Esophagus squamous epithelium (tissue), 5 donors: Measurements from ENCODE around the gene AUTS2. TPM values are rescaled to one million over a fixed set of nuclear protein-coding genes. Genes with fewer than 3 reads are reported as not detected.
"Not testable (repeated sequence)": the region's sequence is repeated elsewhere in the genome, so short reads cannot be mapped to it uniquely, and the experiment has no call there.

Source experiments
- DNase-seq: peaks from one replicate; lab custom pipeline; 2025; lab: John Stamatoyannopoulos, UW
- H3K27ac ChIP-seq, 4 donors: fragments of 200-600 bp; sonication (generic); one replicate each; pipeline ENCODE4 v1.5.1; 2016 to 2019; ENCODE audit warnings: mild to moderate bottlenecking in 1 of 4
- H3K27me3 ChIP-seq, 4 donors: fragments of 200-600 bp; sonication (generic); 1 replicate in 3 of 4; 2 replicates in 1 of 4; pipeline versions ENCODE4 v1.5.1 to v1.6.0; 2017 to 2021; ENCODE audit warnings: antibody characterized with exemption in 1 of 4
- H3K36me3 ChIP-seq, 3 donors: fragments of 200-600 bp; sonication (generic); one replicate each; pipeline ENCODE4 v1.5.1; 2016 to 2019
- H3K4me1 ChIP-seq, 3 donors: fragments of 200-600 bp; sonication (generic); one replicate each; pipeline ENCODE4 v1.5.1; 2017 to 2019
- H3K4me3 ChIP-seq, 4 donors: fragments of 200-600 bp; sonication (generic); 1 replicate in 3 of 4; 2 replicates in 1 of 4; pipeline ENCODE4 v1.5.1; 2016 to 2019; ENCODE audit warnings: mild to moderate bottlenecking in 2 of 4, moderate library complexity in 1 of 4
- H3K9me3 ChIP-seq, 3 donors: fragments of 200-600 bp; sonication (generic); one replicate each; pipeline ENCODE4 v1.5.1; 2016 to 2019
- POLR2A ChIP-seq, 4 donors: fragments of 450-650 bp; IDR thresholded peaks; one replicate each; pipeline ENCODE4 v1.6.1; 2017; ENCODE audit warnings: antibody characterized with exemption in 4 of 4, mild to moderate bottlenecking in 4 of 4, moderate library complexity in 3 of 4
- WGBS, 2 donors: methylation state at CpG; one replicate each; pipeline ENCODE4 v1.1.5; 2018; 5-methylcytosine and 5-hydroxymethylcytosine counted together
- intact Hi-C: fragments of 100-400 bp; cut with DNase I; formaldehyde crosslinking; loops from one replicate; pipeline ENCODE4 v1.15.0; 2022
- total RNA-seq, 4 donors: library from RNA; depleted of rRNA; stranded (reverse); fragments of >200 nt; gene quantifications; one replicate each; pipeline ENCODE4 v1.1.0, GENCODE V29; 2016
- TF ChIP-seq, protein P1 (sequence below), 6 experiments: fragments of 450-650 bp in 4 of 6; fragments of 200-600 bp in 2 of 6; sonication (generic) in 2 of 6; IDR thresholded peaks; one replicate each; pipeline ENCODE4 v1.5.1; 2016 to 2019; ENCODE audit warnings: antibody characterized with exemption in 6 of 6, mild to moderate bottlenecking in 4 of 6, moderate library complexity in 4 of 6
- donor health status: DM: yes; HTN: yes; CAD: no.

The AUTS2 gene
- total RNA-seq, 4 donors from 2014 or later: 9.5 to 36.2 (median 23.0) TPM

DNA sequence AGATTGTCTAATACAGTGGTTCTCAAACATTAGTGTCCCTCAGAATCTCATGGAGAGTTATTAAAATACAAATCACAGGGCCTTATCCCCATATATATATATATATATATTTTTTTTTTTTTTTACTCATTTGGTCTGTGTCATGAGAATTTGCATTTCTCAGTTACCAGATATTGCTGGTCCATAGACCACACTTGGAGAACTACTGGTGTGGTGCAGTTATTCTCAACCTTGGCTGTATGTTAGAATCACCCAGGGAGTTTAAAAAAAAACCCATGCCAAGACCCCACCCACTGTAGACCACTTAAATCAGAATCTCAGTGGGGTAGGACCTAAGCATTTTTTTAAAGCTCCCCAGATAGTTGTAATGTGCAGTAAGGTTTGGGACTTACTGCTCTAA lies 179.9 kb downstream of the AUTS2 start:
- intact Hi-C loops: no loop called here
- no peak for DNase-seq
- Histone ChIP-seq H3K9me3 (no peaks in the 10 kb centered on the region), H3K4me1 (peaks cover 8 to 36% (median 12%) of the 10 kb centered on the region in 3 donors), H3K4me3 (no peak overlapping the region), H3K36me3 (no peaks in the 10 kb centered on the region), H3K27me3 (peaks cover 0 to 17% (median 0%) of the 10 kb centered on the region in 4 donors), H3K27ac (no peak overlapping the region)
- TF ChIP-seq, protein P1, sequence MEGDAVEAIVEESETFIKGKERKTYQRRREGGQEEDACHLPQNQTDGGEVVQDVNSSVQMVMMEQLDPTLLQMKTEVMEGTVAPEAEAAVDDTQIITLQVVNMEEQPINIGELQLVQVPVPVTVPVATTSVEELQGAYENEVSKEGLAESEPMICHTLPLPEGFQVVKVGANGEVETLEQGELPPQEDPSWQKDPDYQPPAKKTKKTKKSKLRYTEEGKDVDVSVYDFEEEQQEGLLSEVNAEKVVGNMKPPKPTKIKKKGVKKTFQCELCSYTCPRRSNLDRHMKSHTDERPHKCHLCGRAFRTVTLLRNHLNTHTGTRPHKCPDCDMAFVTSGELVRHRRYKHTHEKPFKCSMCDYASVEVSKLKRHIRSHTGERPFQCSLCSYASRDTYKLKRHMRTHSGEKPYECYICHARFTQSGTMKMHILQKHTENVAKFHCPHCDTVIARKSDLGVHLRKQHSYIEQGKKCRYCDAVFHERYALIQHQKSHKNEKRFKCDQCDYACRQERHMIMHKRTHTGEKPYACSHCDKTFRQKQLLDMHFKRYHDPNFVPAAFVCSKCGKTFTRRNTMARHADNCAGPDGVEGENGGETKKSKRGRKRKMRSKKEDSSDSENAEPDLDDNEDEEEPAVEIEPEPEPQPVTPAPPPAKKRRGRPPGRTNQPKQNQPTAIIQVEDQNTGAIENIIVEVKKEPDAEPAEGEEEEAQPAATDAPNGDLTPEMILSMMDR (IDR thresholded peaks at IDR 0.05): no peak
- TF ChIP-seq POLR2A (IDR thresholded peaks at IDR 0.05): no peak

DNA sequence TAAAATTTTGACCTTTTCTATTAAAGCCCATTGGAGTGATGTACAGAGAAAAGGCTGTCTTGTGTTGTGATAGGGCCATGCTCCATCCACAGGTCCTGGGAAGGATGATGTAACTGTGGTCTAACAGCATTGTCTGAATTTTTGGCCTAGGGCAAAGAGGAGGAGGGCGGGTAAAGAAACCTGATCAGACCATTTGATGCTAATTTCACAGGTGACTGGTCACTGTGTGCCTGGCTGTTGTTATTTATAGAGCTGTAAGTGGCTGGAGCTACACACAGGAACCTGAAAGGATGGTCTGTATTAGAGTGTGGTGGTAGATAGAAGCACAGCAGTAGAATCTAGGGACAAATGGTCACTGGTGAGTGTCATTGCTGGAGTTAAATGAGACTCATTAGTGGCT lies 182.1 kb downstream of the AUTS2 start:
- Histone ChIP-seq H3K36me3 (no peaks in the 10 kb centered on the region), H3K4me1 (peaks cover 0 to 35% (median 0%) of the 10 kb centered on the region in 3 donors), H3K4me3 (no peak overlapping the region), H3K27me3 (peaks cover 0 to 9% (median 0%) of the 10 kb centered on the region in 4 donors), H3K9me3 (no peaks in the 10 kb centered on the region), H3K27ac (no peak overlapping the region)
- TF ChIP-seq, protein P1 (IDR thresholded peaks at IDR 0.05): no peak
- no peak for TF ChIP-seq POLR2A (IDR thresholded peaks at IDR 0.05)
- no peak for DNase-seq
- 75 to 100% methylated on average over 1 of the region's 1 CpG for WGBS, 2 donors
- intact Hi-C loops: no loop called here

DNA sequence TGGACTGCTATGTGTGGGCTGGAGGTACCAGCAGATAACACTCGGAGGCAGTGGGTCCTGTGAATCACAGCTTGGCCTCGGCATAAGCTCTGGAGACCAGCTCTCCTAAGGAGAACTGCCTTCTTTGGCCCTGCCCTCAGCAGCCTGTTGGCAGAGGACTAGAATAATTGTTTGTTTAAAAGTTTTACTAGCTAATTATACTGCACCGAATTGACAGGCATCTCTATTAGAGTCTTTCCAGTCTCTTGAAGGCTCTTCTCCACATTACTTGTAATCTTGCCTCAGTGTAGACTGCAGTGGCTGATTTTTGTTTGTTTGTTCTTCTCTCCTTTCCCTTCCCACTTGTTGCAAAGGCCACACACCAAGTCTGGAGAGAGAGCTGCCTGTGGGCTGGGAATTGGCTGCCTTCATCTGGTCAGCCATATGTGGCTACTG lies 183.2 kb downstream of the AUTS2 start:
- Histone ChIP-seq H3K9me3 (no peaks in the 10 kb centered on the region), H3K4me3 (no peak overlapping the region), H3K27ac (peak overlapping the region in 2 of 4 donors; percentile 1 to 37), H3K27me3 (no peaks in the 10 kb centered on the region), H3K36me3 (no peaks in the 10 kb centered on the region), H3K4me1 (peaks cover 0 to 35% (median 0%) of the 10 kb centered on the region in 3 donors)
- intact Hi-C loops: no loop called here
- no peak for TF ChIP-seq POLR2A (IDR thresholded peaks at IDR 0.05)
- TF ChIP-seq, protein P1 (IDR thresholded peaks at IDR 0.05): no peak
- no peak for DNase-seq
- 34 to 42% methylated on average over 3 of the region's 3 CpGs for WGBS, 2 donors

DNA sequence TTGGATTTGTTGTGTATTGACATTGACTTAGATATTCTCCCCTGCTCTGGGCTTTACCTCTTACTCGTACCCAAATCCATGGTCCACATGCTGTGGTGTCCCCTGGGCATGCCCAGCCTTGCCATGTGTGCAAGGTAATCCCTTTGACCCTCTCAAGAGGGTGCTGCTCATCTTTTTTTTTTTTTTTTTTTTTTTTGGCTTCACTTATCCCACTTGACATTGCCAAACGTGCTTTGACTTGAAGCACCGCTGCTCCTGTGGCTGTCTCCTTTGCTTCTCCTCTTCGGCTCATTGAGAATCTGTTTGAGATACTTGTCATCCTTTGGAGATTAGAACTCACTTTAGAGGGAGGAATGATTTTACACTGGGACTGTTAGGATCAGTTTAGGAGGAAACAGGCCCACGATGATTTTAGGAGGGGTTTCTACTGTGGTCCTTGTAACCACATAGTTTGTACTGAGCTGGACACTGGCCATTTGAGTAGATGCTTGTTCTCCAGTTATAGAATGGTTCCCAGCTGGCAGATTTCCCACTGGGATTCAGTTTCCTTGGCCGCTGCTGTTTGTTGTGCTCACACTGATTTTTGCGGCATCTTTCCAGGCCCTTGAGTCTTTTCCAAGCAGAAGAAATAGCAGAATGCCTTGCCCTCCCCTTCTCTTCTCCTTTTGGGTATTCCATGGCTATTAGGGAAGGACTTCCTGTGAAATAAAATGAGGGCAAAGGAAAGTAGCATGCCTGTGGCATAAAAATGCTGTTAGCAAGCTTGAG lies 184.8 kb downstream of the AUTS2 start:
- Histone ChIP-seq H3K4me1 (peaks cover 0 to 39% (median 0%) of the 10 kb centered on the region in 3 donors), H3K4me3 (no peak overlapping the region), H3K36me3 (no peaks in the 10 kb centered on the region), H3K9me3 (no peaks in the 10 kb centered on the region), H3K27ac (peak overlapping the region in 3 of 4 donors; percentile 25 to 51 (median 33)), H3K27me3 (no peaks in the 10 kb centered on the region)
- DNase-seq: no peak
- TF ChIP-seq, protein P1 (IDR thresholded peaks at IDR 0.05): no peak
- TF ChIP-seq POLR2A (IDR thresholded peaks at IDR 0.05): no peak
- intact Hi-C loops: no loop called here
- 20 to 34% methylated on average over 7 of the region's 7 CpGs for WGBS, 2 donors

DNA sequence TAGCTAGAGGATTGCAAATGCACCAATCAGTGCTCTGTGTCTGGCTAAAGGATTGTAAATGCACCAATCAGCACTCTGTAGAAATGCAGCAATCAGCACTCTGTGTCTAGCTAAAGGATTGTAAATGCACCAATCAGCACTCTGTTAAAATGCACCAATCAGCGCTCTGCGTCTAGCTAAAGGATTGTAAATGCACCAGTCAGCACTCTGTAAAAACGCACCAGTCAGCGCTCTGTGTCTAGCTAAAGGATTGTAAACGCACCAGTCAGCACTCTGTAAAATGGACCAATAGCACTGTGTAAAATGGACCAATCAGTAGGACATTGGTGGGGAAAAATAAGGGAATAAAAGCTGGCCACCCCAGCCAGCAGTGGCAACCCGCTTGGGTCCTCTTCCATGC lies 187.9 kb downstream of the AUTS2 start:
- H3K36me3 ChIP-seq, H3K4me3 ChIP-seq, H3K27ac ChIP-seq, H3K9me3 ChIP-seq, DNase-seq, intact Hi-C loops, H3K27me3 ChIP-seq: not testable (repeated sequence)
- peaks cover 0 to 44% (median 0%) of the 10 kb centered on the region in 3 donors for H3K4me1 ChIP-seq
- 92 to 96% methylated on average over 6 of the region's 6 CpGs for WGBS, 2 donors
